GM18502 (cell line): ENCODE data around the gene CNTNAP2.
"Not testable (repeated sequence)": the region's sequence is repeated elsewhere in the genome, so short reads cannot be mapped to it uniquely, and the experiment has no call there.

Experiments
- ATAC-seq: cut with Tn5 transposase; IDR thresholded peaks from one replicate; pipeline ENCODE4 v1.9.1; 2021; ENCODE audit warnings: mild to moderate bottlenecking; ENCODE audit not compliant: unreplicated experiment, poor library complexity

Gene CNTNAP2

GRCh38 chr7:147053746-147054145 is 937.1 kb downstream of the CNTNAP2 start:
- no peak for ATAC-seq

GRCh38 chr7:147060070-147060469 is 943.5 kb downstream of the CNTNAP2 start:
- ATAC-seq = no peak

- no peak for ATAC-seq
Observed at GRCh38 chr7:147062897-147063296, 946.3 kb downstream of the CNTNAP2 start.

- ATAC-seq = no peak
Observed at GRCh38 chr7:147068842-147069241, 952.2 kb downstream of the CNTNAP2 start.

- ATAC-seq = no peak
Observed at GRCh38 chr7:147069771-147070170, 953.2 kb downstream of the CNTNAP2 start.

- no peak for ATAC-seq
Observed at GRCh38 chr7:147070886-147071285, 954.3 kb downstream of the CNTNAP2 start.

GRCh38 chr7:147071536-147071935 is 954.9 kb downstream of the CNTNAP2 start:
- no peak for ATAC-seq

- no peak for ATAC-seq
Observed at GRCh38 chr7:147078312-147078711, 961.7 kb downstream of the CNTNAP2 start.

- ATAC-seq = no peak
Observed at GRCh38 chr7:147079083-147079482, 962.5 kb downstream of the CNTNAP2 start.

- no peak for ATAC-seq
Observed at GRCh38 chr7:147079921-147080420, 963.4 kb downstream of the CNTNAP2 start.

- ATAC-seq = no peak
Observed at GRCh38 chr7:147081117-147081516, 964.5 kb downstream of the CNTNAP2 start.

GRCh38 chr7:147089051-147089461 is 972.5 kb downstream of the CNTNAP2 start:
- no peak for ATAC-seq

- ATAC-seq = no peak
Observed at GRCh38 chr7:147089608-147090007, 973.0 kb downstream of the CNTNAP2 start.

GRCh38 chr7:147096629-147097028 is 980.0 kb downstream of the CNTNAP2 start:
- no peak for ATAC-seq

GRCh38 chr7:147103224-147103623 is 986.6 kb downstream of the CNTNAP2 start:
- ATAC-seq = no peak

- no peak for ATAC-seq
Observed at GRCh38 chr7:147106746-147107145, 990.1 kb downstream of the CNTNAP2 start.

GRCh38 chr7:147114525-147114924 is 997.9 kb downstream of the CNTNAP2 start:
- not testable (repeated sequence) for ATAC-seq

GRCh38 chr7:147136352-147136751 is 1019.8 kb downstream of the CNTNAP2 start:
- ATAC-seq = no peak

GRCh38 chr7:147145194-147145593 is 1028.6 kb downstream of the CNTNAP2 start:
- no peak for ATAC-seq

GRCh38 chr7:147146169-147146568 is 1029.6 kb downstream of the CNTNAP2 start:
- no peak for ATAC-seq

- ATAC-seq = no peak
Observed at GRCh38 chr7:147151661-147152060, 1035.1 kb downstream of the CNTNAP2 start.

GRCh38 chr7:147153571-147153970 is 1037.0 kb downstream of the CNTNAP2 start:
- no peak for ATAC-seq

- ATAC-seq = no peak
Observed at GRCh38 chr7:147161405-147161804, 1044.8 kb downstream of the CNTNAP2 start.
